NCI-H345 treated with DMSO at 0.1 percent for 48 hours (cell line): ENCODE results near the gene KLHL26.

ENCODE experiments used
- DNase-seq: peaks from one replicate; lab custom pipeline; 2025; ENCODE audit not compliant: unreplicated experiment; lab: John Stamatoyannopoulos, UW

Gene KLHL26

DNA sequence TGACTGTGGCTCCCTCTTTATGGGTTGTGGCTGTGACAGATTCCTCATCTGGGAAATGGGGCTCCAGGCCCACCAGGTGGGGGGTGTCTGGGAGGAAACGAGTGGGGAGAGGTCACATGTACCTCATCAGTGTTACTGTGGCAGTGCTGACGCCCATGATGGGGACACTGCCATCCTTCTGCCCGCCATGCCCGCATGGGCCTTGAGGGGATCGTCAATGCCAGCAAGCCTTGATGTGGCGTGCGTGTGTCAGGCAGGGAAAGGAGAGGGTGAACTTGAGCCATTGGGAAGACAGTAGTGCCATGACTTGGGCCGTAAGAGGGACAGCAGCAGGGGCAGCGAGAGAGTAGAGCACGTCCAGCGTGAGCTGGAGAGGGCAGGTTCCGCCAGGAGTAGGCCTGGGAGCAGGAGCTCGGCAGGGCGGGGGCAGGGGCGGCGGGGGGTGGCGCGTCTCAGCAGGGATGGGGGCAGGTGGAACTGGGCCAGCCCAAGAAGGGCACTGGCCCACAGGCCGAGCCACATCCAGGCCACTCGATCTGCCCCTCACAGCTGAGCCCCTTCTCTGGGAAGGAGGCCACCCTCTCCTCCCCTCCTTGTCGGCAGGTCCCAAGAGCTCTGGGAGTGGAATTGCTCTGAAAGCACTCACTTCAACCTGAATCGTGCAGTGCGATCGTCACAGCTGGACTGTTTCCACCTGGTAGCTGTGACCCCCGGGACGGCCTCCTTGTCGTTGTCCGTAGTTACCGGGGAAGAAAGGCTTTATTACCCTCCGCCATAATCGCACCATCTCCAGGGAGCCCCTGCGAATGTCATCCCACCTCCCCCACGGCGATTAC, 9.9 kb downstream of the KLHL26 start:
- DNase-seq: no peak

DNA sequence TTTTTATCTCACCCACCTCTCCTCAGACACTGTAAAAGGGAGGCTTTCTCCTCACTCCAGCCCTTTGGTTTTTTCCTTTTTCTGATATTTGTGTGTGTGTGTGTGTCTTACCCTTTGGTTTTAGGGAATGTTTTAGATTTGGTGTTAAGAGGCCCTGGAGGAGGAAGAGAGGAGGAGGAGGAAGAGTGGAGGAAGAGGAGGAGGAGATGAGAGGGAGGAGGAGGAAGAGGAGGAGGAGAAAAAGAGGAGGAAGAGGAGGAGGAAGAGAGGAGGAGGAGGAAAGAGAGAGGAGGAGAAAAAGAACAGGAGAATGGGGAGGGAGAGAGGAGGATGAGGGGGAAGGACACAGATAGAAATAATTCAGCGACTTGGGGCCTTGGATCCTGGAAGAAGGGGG, 10.5 kb downstream of the KLHL26 start:
- no peak for DNase-seq

DNA sequence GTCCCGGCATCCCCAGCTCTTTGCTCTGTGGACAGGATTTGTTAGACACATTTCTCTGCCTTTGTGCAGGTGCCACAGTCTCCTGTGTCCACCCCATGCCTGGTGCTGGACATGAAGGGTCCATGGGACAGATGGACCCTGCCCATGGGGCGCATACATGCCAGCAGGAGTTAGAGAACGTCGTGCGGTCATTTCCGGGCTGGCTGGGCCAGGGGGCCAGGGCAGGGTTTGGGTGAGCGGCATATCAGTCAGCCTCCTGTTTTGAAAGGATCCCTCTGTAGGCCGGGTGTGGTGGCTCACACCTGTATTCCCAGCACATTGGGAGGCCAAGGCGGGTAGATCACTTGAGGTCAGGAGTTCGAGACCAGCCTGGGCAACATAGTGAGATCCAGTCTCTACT, 11.0 kb downstream of the KLHL26 start:
- DNase-seq: no peak

DNA sequence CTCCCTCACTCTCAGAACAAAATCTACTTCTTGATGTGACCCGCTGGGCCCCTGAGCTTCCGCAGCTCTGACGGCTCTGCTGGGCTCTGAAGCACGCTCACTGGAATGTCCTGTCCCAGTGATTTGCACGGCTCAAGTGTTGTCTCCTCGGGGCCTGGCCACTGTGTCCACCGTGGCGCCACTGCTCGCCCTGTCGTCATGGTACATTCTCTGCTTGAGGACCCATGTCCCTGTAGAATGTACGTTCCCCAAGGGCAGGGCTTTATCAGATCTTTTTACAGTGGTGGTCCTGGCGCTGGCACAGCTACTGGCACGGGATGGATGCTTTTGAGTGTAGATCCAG, 12.1 kb downstream of the KLHL26 start:
- DNase-seq: no peak

DNA sequence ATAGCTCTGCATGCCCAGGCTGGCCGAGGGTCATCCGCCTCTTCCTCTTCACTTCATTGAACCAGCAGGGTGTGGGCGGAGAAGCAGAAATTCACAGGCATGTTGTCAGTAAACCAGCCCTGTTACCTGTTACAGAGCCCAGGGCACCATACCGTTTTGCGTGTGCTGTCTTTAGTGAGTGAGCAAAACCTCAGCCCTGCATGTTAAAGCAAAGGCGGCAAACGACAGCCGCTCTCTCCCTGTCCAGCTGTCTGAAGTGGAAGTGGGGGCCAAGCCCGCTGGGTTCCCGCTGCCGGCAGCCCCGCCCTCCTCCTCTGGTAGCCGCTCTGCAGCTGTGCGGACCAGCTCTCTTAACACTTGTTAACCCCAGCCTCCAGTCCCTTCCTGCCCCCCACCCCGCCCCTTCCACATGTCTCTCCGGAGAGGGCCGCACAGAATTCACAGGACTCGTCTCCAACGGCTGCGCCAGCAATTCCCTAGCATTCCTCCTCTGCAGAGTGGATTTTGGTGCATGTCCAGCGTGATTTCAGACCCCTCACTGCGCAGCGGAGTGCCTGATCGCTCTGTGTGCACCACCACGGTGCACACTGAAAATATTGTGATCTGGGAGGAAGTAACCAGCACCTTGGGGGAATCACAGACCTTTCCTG, 12.7 kb downstream of the KLHL26 start:
- no peak for DNase-seq

DNA sequence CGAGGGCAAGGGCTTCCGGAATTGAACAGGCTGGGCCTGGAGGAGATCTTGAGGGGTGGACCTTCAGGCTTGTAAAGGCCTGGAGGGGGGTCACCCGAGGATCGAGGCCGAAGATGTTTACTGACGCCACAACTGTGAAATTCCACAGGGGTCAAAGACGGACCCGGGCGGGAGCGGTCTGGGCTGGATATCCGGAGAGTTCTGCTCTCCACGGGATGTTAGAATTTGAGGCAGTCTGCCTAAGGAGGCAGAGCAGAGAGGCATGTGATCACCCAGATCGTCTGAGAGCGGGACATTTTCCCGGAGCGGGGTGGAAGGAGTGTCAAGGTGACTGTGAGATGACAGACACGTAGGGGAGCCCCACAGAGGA, 13.2 kb downstream of the KLHL26 start:
- DNase-seq: no peak

DNA sequence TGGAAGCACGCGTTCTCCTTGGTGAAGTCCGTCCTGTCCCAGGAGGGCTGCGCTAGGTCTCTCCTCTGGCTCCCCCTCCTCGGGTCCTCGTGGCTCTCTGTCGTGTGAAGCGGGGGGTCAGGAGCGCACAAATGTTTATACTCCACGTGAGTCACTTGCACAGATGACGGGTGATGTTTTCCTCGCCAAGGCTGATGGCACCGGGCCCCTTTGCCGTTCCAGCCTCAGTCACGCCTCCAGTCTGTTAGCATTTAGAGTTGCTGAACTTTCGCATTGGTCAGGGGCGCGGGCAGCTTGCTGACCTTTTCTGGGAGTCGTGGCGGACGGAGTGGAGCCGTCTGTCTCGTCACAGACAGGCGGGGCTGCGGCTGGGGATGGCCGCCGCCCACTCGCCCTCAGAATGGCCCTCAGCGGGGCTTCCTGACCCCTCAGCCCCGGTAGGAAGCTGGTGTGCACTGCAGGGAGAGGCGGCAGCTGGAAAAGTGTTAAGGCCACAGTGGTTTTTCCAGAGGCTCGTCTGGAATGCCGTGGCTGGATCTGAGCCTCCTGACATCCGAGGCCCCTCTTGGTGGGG, 13.7 kb downstream of the KLHL26 start:
- no peak for DNase-seq

DNA sequence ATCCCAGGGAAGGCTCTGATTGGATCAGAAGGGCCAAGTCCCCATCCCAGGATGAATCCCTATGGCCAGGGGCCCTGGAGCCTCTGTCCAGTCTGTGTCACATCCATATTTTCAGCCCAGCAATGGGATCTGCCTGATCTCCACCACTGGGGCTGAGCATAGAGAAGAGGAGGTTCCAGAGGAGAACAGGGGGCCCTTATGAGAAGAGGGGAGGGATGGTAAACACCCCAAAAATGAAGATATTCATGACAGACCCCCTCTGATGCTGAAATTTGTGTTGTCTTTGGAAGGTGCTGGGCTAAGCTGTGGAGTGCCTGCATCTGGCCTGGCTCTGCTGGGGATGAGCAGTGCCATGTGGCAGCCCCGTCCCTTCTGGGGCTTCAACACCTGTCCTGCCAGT, 14.5 kb downstream of the KLHL26 start:
- DNase-seq: no peak

DNA sequence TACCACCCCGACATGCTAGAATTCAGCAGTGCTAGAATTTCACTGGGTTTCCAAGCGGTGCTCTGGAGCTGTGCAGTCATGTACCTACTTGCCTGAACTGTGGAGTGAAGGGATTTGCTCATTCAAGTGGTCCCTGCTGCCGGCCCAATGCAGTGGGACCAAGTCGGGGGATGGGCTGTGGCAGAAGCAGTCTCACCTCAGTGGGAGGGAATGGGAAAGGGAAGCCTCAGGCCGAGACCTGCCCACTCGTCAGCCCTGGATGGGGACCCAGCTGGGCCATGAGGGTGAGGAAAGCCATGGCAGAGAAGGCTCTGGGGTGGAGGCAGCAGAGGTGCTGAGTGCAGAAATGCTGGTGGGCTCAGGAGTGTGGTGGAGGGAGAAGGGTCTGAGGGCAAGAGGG, 14.9 kb downstream of the KLHL26 start:
- DNase-seq: no peak

DNA sequence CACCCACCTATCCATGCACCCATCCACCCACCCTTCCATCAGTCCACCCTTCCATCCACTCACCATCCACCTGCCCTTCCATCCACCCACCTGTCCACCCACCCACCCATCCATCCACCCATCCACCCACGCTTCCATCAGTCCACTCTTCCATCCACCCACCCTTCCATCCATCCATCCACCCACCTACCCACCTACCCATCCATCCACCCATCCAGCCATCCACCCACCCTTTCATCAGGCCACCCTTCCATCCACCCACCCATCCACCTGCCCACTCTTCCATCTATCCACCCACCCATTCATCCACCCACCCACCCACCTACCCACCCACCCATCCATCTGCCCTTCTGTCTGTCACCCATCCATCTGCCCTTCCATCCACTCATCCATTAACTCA, 17.0 kb downstream of the KLHL26 start:
- DNase-seq: no peak

DNA sequence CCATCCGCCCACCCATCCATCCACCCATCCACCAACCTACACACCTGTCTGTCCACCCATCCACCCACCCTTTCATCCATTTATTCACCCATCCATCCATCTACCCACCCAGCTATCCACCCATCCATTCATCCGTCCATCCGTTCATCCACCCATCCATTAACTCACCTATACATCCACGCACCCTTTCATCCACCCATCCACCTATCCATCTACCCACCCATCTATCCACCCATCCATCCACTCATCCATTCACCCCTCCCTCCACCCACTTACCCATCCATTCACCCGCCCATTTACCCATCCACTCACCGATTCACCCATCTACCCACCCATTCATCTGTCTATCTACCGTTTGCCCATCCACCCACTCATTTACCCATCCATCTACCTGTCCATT, 17.6 kb downstream of the KLHL26 start:
- DNase-seq: no peak

DNA sequence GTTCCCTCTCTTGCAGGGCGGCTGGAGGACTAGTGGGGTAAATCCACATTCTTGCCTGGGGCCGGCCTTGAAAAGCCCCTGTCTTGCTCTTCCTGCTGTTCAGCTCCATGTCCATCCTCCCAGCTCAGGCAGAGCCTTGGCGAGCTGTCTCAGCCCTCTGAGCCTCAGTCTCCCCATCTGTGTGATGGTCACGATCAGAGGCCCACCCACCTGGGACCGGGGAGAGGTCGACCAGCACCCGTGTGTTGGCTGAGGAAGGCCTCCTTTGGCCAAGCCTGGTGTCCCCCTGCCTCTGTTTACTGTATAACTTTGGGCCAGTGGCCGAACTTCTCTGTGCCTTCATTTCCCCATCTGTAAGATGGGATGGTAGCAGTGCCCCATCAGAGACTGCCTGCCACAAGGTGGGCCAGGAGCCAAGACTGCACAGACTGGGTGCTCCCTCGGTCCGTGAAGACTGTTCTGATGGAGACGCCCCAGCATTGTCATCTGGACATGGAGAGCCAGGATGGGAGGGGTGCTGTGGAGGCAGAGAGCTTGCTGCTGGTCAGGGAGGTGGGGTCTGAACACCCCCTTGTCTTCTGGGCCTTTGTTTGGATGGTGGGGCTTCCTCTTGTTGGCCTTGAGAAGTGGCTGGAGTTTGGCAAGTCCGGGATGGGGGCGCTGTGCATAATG, 18.5 kb downstream of the KLHL26 start:
- DNase-seq: no peak

DNA sequence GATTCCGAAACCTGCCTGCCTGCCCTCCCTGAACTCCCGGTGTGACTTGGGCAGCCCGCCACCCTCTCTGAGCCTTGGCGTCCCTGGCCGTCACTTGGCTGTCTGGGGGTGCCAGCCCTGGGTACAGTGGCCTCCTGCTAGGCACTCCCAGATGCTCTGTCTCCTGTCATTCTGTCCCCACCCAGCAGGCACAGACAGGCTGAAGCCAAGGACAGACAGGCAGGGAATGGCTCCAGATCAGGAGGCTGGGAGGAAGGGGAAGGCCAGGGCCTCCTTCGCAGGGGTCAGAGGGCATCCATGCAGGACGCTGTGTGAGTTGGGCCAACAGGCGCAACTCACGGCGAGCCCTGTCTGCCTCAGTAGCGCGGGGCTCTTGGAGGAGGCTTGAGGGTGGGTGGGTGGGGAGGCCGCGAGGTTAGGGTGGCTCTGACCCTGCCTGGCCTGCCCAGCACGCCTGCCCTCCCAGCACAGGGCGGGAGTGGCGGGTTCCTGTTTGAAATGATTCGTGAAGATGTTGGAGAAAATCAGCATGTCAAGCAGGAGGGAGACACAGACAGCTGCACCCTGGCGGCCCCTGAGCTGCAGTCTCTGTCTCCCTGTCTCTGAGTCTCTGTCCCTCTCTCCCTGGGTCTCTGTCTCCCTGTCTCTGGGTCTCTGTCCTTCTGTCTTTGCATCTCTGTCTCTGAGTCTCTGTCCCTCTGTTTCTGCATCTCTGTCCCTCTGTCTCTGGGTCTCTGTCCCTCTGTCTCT, 19.7 kb downstream of the KLHL26 start:
- DNase-seq: no peak

DNA sequence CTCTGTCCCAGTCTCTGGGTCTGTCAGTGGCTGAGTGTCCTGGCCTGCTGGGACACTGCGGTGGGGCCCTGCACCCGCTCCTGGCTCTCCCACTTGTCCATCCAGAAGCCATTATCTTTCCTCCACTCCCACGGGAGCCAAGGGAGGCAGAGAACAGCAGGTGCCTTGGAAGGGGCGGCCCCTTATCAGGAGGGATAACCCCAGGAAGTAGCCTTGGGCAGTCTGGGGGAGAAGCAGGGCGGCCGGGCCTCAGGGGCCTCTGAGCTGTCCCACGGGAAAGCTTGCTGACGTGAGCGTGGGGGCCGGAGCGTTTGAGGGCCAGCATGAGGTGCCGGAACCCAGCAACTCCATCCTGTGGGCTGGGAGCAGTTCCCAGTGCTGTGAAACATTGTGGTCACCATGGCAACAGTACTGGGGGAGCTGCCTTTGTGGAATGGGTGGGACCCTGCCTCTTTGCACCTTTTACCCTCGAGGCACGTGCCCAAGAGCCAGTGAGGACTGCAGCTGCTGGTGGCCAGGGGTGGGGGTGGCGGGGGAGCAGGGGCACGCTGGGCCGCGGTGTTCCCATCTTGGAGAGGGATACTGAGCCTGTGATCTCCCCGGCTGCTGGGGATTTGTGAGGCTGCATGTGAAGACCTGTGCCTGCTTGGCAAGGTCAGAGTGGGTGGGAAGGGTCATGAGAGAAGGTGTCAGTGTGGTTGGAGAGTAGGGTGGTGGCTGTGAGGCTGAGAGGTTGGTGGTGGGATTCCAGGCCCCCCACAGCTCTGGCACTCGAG, 20.9 kb downstream of the KLHL26 start:
- DNase-seq: no peak

DNA sequence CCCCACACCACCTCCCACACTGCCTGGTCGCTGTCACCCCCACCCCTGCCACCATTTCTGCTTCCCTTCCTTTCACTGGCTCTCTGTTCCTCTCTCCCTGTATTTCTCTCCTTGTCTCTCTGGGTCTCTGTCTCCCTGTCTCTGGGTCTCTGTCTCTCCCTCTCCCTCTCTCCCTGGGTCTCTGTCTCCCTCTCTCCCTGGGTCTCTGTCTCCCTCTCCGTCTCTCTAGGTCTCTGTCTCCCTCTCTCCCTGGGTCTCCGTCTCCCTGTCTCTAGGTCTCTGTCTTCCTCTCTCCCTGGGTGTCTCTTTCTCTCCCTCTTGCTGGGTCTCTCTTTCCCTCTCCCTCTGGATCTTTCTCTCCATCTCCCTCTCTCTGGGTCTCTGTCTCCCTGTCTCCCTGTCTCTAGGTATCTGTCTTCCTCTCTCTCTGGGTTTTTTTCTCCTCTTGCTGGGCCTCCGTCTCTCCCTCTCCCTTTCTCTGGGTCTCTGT, 21.6 kb downstream of the KLHL26 start:
- no peak for DNase-seq

DNA sequence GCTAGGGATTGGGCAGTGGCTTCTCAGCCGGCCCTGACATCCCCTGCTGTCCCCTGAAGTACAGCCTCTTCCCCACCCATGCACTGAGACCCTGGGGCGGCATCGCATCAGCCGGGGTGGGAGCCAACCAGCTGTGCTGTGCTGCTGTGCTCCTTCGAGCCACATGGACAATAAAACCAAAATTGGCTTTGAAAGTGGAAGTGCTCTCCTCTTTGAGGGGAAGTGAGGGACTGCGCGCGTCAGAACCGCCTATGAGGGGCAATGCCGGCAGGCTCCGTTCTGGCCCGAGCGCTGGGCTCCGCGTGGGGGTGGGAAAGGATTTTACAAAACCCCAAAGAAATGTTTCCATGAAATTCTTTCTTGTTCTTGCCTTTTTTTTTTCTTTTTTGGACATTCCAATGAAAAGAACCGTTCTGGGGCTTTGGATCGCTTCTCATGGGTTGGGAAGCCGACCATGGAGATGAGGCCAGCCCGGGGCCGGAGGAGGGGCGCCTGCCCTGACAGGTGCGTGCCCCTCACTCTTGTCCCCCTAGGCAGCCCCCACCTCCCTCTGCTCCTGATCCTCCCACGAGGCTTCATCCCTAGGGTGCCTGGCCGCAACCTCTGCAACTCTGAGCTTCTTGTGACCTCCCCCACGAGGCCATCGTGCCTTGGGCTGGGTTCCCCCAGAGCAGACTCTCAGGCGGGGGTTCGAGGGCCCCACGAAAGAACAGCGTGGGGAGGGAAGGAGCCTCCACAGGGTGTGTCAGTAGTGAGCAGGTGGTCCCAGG, 22.6 kb downstream of the KLHL26 start:
- DNase-seq: no peak

DNA sequence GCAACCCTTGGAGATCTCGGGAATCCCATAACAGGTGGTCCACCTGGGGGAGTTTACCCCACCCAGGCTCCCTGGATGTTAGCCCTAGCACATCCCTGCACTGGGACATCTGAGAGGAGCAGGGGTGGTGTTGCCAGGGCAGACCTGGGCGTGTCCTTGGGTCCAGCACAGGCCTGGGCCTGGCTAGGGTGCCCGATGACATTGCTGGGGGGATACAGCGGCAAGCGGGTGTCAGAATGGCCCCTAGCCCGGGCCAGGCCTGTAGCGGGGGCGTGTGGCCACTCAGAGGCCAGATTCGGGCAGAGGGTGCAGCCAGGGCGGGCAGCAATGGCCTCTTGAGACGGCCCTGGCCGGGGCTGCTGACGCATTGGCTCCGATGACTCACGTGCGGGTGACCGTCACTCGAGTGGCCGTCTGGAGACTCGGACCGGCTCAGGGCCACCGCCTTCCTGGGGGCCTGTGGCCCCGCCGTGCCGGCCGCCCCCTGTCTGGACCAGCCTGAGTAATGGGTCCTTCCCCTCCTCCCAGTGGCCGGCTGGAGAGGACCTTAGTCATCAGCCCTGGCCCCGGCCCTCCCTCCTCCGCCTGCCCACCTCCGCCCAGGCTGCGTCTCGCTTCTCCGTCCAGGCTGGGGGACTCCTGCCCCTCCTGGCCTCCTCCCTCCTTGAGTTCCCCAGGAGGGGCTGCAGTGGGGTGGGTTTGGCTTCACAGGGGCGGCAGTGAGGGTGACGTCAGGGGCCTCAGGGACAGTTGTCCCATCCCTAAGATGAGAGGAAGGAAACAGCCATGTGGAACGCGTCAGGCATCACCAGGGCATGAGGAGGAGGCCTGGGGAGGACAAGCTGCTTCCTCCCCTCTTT, 23.5 kb downstream of the KLHL26 start:
- DNase-seq: no peak

DNA sequence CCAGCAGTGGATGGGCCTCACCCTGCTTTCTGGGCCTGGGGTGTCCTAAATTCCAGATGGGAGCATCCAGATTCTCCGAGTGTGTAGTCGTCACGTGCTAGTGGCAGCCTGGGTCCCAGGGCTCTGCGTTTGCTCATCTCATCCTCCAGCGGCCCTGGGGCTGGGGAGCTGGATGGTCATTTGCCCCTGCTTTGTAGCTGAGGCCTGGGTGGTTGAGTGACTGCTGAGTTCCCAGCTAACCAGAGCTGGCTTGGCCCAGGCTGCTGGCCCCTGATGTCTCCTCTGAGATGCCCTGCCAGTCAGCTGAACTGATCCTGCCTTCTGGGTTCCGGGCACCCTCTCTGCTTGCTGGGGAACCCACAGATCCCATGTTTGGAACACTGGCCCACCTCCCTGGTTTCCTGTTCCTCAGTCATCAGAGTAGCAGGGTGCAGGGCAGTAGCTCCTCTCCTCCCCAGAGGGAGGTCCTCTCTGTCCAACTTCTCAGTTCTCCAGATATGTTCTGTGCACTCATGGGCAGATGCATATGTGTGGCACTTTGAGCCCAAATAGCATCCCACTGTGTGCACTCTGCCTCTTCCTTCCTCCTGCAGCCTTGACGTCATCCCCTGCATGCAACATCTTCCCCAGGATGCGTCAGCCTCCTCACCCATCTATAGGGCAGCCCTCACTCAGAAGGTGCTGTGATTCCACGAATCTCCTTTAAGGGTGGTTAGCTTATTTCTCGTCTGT, 24.3 kb downstream of the KLHL26 start:
- DNase-seq: no peak
